ENCODE measurements around the gene ZNF436. TPM values are rescaled to one million over a fixed set of nuclear protein-coding genes. Genes with fewer than 3 reads are reported as not detected.
A peak's percentile ranks its signal among the peaks of the same experiment; 100 is the strongest.

ZNF436 gene
- total RNA-seq, 1 donor from 2014 or later = 26.0 TPM

GRCh38 chr1:23402286-23403037, 32.8 kb upstream of the ZNF436 start:
- no peak for DNase-seq (ENCODE audit: low spot score)
- H3K36me3 Mint-ChIP-seq (ENCODE audit: low read depth, unreplicated experiment) = peaks cover 3% of the 10 kb centered on the region
- TF ChIP-seq, protein P1, sequence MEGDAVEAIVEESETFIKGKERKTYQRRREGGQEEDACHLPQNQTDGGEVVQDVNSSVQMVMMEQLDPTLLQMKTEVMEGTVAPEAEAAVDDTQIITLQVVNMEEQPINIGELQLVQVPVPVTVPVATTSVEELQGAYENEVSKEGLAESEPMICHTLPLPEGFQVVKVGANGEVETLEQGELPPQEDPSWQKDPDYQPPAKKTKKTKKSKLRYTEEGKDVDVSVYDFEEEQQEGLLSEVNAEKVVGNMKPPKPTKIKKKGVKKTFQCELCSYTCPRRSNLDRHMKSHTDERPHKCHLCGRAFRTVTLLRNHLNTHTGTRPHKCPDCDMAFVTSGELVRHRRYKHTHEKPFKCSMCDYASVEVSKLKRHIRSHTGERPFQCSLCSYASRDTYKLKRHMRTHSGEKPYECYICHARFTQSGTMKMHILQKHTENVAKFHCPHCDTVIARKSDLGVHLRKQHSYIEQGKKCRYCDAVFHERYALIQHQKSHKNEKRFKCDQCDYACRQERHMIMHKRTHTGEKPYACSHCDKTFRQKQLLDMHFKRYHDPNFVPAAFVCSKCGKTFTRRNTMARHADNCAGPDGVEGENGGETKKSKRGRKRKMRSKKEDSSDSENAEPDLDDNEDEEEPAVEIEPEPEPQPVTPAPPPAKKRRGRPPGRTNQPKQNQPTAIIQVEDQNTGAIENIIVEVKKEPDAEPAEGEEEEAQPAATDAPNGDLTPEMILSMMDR (IDR thresholded peaks at IDR 0.05; ENCODE audit: unreplicated experiment) = no peak
- H3K4me3 Mint-ChIP-seq (ENCODE audit: unreplicated experiment) = peak overlapping the region; percentile 19
- H3K27ac Mint-ChIP-seq (ENCODE audit: unreplicated experiment) = no peak overlapping the region
- no peaks in the 10 kb centered on the region for H3K9me3 Mint-ChIP-seq (ENCODE audit: unreplicated experiment)
- H3K4me1 Mint-ChIP-seq (ENCODE audit: unreplicated experiment) = peaks cover 11% of the 10 kb centered on the region
- H3K27me3 Mint-ChIP-seq (ENCODE audit: unreplicated experiment) = peaks cover 12% of the 10 kb centered on the region

- TF ChIP-seq, protein P1 (IDR thresholded peaks at IDR 0.05; ENCODE audit: unreplicated experiment) = no peak
- peaks cover 8% of the 10 kb centered on the region for H3K36me3 Mint-ChIP-seq (ENCODE audit: low read depth, unreplicated experiment)
- H3K27ac Mint-ChIP-seq (ENCODE audit: unreplicated experiment) = no peak overlapping the region
- H3K27me3 Mint-ChIP-seq (ENCODE audit: unreplicated experiment) = peaks cover 12% of the 10 kb centered on the region
- no peak overlapping the region for H3K4me3 Mint-ChIP-seq (ENCODE audit: unreplicated experiment)
- H3K4me1 Mint-ChIP-seq (ENCODE audit: unreplicated experiment) = peaks cover 11% of the 10 kb centered on the region
- no peak for DNase-seq (ENCODE audit: low spot score)
- no peaks in the 10 kb centered on the region for H3K9me3 Mint-ChIP-seq (ENCODE audit: unreplicated experiment)
Measured at GRCh38 chr1:23401313-23401712, 31.7 kb upstream of the ZNF436 start.

DNA sequence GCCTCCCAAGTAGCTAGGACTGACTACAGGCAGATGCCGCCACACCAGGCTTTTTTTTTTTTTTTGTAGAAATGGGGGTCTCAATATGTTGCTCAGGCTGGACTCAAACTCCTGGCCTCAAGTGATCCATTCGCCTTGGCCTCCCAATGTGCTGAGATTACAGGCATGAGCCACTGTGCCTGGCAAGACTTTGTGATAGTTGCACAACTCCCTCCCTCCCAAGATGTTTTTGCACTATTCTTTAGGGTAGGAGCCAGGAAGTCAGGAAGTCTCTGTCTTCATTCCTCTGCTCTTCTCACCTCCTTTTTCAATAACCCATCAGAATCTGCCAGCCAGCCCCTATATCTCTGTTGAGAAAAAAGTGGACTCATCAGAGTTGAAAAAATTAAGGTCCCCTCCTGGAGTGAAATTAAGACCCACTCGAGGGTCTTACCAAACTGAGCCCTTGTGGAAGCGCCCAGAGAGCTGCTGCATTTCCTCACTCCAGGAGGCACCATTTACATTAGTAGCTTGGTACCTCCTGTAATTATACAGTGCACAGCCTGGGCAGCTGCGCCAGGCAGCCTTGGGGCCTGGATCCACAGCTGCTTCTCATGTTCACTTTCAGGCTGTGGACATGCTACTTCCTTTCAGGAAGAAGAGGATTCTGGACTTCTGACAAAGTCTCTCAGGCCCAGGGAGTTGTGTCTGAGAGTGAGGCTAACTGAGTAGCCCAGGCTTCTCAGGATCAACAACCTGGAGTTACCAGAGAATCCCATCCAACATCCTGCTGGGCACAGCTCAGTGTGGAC, 30.9 kb upstream of the ZNF436 start:
- H3K27me3 Mint-ChIP-seq (ENCODE audit: unreplicated experiment) = peaks cover 12% of the 10 kb centered on the region
- H3K27ac Mint-ChIP-seq (ENCODE audit: unreplicated experiment) = no peak overlapping the region
- DNase-seq (ENCODE audit: low spot score) = no peak
- H3K4me3 Mint-ChIP-seq (ENCODE audit: unreplicated experiment) = peak overlapping the region; percentile 65
- H3K9me3 Mint-ChIP-seq (ENCODE audit: unreplicated experiment) = no peaks in the 10 kb centered on the region
- H3K4me1 Mint-ChIP-seq (ENCODE audit: unreplicated experiment) = peaks cover 13% of the 10 kb centered on the region
- peaks cover 8% of the 10 kb centered on the region for H3K36me3 Mint-ChIP-seq (ENCODE audit: low read depth, unreplicated experiment)
- TF ChIP-seq, protein P1 (IDR thresholded peaks at IDR 0.05; ENCODE audit: unreplicated experiment) = no peak

- H3K4me3 Mint-ChIP-seq (ENCODE audit: unreplicated experiment) = no peak overlapping the region
- no peak overlapping the region for H3K27ac Mint-ChIP-seq (ENCODE audit: unreplicated experiment)
- H3K36me3 Mint-ChIP-seq (ENCODE audit: low read depth, unreplicated experiment) = peaks cover 8% of the 10 kb centered on the region
- peaks cover 12% of the 10 kb centered on the region for H3K27me3 Mint-ChIP-seq (ENCODE audit: unreplicated experiment)
- TF ChIP-seq, protein P1 (IDR thresholded peaks at IDR 0.05; ENCODE audit: unreplicated experiment) = no peak
- no peak for DNase-seq (ENCODE audit: low spot score)
- H3K4me1 Mint-ChIP-seq (ENCODE audit: unreplicated experiment) = peaks cover 19% of the 10 kb centered on the region
- H3K9me3 Mint-ChIP-seq (ENCODE audit: unreplicated experiment) = no peaks in the 10 kb centered on the region
Measured at GRCh38 chr1:23399229-23399628, 29.6 kb upstream of the ZNF436 start.

- DNase-seq (ENCODE audit: low spot score) = no peak
- Mint-ChIP-seq H3K9me3 (ENCODE audit: unreplicated experiment) (no peaks in the 10 kb centered on the region), H3K4me3 (ENCODE audit: unreplicated experiment) (peak overlapping the region; percentile 51), H3K27ac (ENCODE audit: unreplicated experiment) (no peak overlapping the region), H3K4me1 (ENCODE audit: unreplicated experiment) (peaks cover 16% of the 10 kb centered on the region), H3K27me3 (ENCODE audit: unreplicated experiment) (peaks cover 15% of the 10 kb centered on the region), H3K36me3 (ENCODE audit: low read depth, unreplicated experiment) (peaks cover 8% of the 10 kb centered on the region)
- TF ChIP-seq, protein P1 (IDR thresholded peaks at IDR 0.05; ENCODE audit: unreplicated experiment) = no peak
Measured at GRCh38 chr1:23397908-23398307, 28.3 kb upstream of the ZNF436 start.

Measured in endothelial cell (in vitro differentiated cells).